K562 (cell line): ENCODE data around the gene TBC1D26. TPM values are rescaled to one million over a fixed set of nuclear protein-coding genes. Genes with fewer than 3 reads are reported as not detected.
A peak's percentile ranks its signal among the peaks of the same experiment; 100 is the strongest.

ENCODE experiments used
- ATAC-seq: fragments of 200-7000 bp; cut with Tn5 transposase; 3 replicates; pipeline ENCODE4 v1.9.1; 2020; ENCODE audit warnings: moderate library complexity
- BruUV-seq: library from RNA; stranded (reverse); fragments of 400-500 nt; replicated peaks from 2 replicates; lab custom pipeline; 2021; lab: Mats Ljungman, UMichigan
- CTCF ChIA-PET: fragments of 300-600 bp; formaldehyde crosslinking; extraction: SDS; loops from one replicate; lab custom pipeline; 2021; ENCODE audit warnings: low intra/inter-chr PET ratio; lab: Yijun Ruan, JAX
- POLR2A ChIA-PET: fragments of 300-600, 350-650 bp; sonication (Branson Sonifier 250); formaldehyde crosslinking; extraction: SDS; loops from one replicate; lab custom pipeline; 2021; ENCODE audit warnings: antibody characterized with exemption, inconsistent platforms; lab: Yijun Ruan, JAX
- DNase-seq, 4 experiments: peaks; one replicate each; pipeline versions ENCODE4 v3.0.0 to v3.0.0-alpha.2; 2011 to 2018; ENCODE audit warnings: low spot score in 3 of 4, mixed read lengths in 3 of 4; ENCODE audit errors: extremely low read depth in 1 of 4
- FAIRE-seq: peaks from 2 replicates; lab custom pipeline; 2011; peaks lifted over from hg19 to GRCh38; lab: Jason Lieb, UNC
- H2AFZ ChIP-seq: 2 replicates; pipeline ENCODE4 v1.6.0; 2011; ENCODE audit warnings: low read depth, low read length, control low read depth, inconsistent platforms
- H3K27ac ChIP-seq: fragments of 200-600 bp; 3 replicates; pipeline ENCODE4 v1.8.0; 2011; ENCODE audit warnings: low read depth, mild to moderate bottlenecking, control low read depth, inconsistent platforms, low read length, moderate library complexity, mixed read lengths; ENCODE audit errors: extremely low read depth
- H3K27me3 ChIP-seq, 2 experiments: fragments of 300-600 bp in 1 of 2; 2 replicates in 1 of 2; 3 replicates in 1 of 2; pipeline versions ENCODE4 v1.6.0 to v1.8.0; 2011; ENCODE audit warnings: inconsistent platforms in 2 of 2, low read length in 2 of 2, mild to moderate bottlenecking in 1 of 2, mixed read lengths in 1 of 2, moderate library complexity in 1 of 2; ENCODE audit not compliant: control insufficient read depth in 2 of 2, insufficient read depth in 2 of 2
- H3K36me3 ChIP-seq: fragments of 300-600 bp; 3 replicates; pipeline ENCODE4 v1.8.0; 2011; ENCODE audit warnings: mild to moderate bottlenecking, low read length, inconsistent platforms; ENCODE audit not compliant: control insufficient read depth, insufficient read depth
- H3K4me1 ChIP-seq, 2 experiments: fragments of 200-600 bp in 1 of 2; replicated peaks in 1 of 2; 2 replicates in 1 of 2; 3 replicates in 1 of 2; pipeline versions ENCODE4 v1.5.1 to v1.8.0; 2011; ENCODE audit warnings: inconsistent platforms in 2 of 2, low read length in 2 of 2, mild to moderate bottlenecking in 1 of 2, mixed read lengths in 1 of 2, moderate library complexity in 1 of 2; ENCODE audit not compliant: control insufficient read depth in 2 of 2, insufficient read depth in 2 of 2
- H3K4me2 ChIP-seq: 2 replicates; pipeline ENCODE4 v1.6.1; 2011; ENCODE audit warnings: low read length, control low read depth, inconsistent platforms, mixed read lengths; ENCODE audit not compliant: insufficient read depth
- H3K4me3 ChIP-seq: fragments of 200-600 bp; sonication (generic), shearing (Covaris generic); 2 replicates; pipeline ENCODE4 v1.5.1; 2016; ENCODE audit warnings: control low read depth, inconsistent platforms
- H3K79me2 ChIP-seq: fragments of 200-600 bp; 3 replicates; pipeline ENCODE4 v1.8.0; 2011; ENCODE audit warnings: low read length, inconsistent platforms; ENCODE audit not compliant: control insufficient read depth, insufficient read depth
- H3K9ac ChIP-seq, 2 experiments: 2 replicates each; pipeline versions ENCODE4 v1.6.0 to v1.6.1; 2011; ENCODE audit warnings: low read depth in 2 of 2, low read length in 2 of 2, control low read depth in 1 of 2, inconsistent platforms in 1 of 2, mild to moderate bottlenecking in 1 of 2, mixed read lengths in 1 of 2; ENCODE audit not compliant: insufficient read depth in 1 of 2
- H3K9me1 ChIP-seq: one replicate; pipeline ENCODE4 v1.6.0; 2011; ENCODE audit warnings: inconsistent platforms, mild to moderate bottlenecking, low read length, moderate library complexity; ENCODE audit not compliant: control insufficient read depth, insufficient read depth
- H3K9me3 ChIP-seq: replicated peaks from 2 replicates; pipeline ENCODE4 v1.5.1; 2011; ENCODE audit warnings: low read depth, low read length, inconsistent platforms; ENCODE audit not compliant: control insufficient read depth, insufficient read depth
- H4K20me1 ChIP-seq: replicated peaks from 2 replicates; pipeline ENCODE4 v1.6.1; 2011; ENCODE audit warnings: low read length, inconsistent platforms, mixed read lengths; ENCODE audit not compliant: control insufficient read depth, insufficient read depth
- CAMTA2 ChIP-seq: fragments of 250-450 bp; sonication (Bioruptor Pico); conservative IDR thresholded peaks from 2 replicates; pipeline ENCODE4 v1.5.1; 2022
- CLOCK ChIP-seq: fragments of 250-450 bp; sonication (Bioruptor Pico); IDR thresholded peaks from 2 replicates; pipeline ENCODE4 v1.4.0; 2020; ENCODE audit warnings: mild to moderate bottlenecking, moderate library complexity, borderline replicate concordance
- DDX20 ChIP-seq: fragments of 450-650 bp; IDR thresholded peaks from 2 replicates; pipeline ENCODE4 v1.6.1; 2016; ENCODE audit warnings: missing genetic modification characterization, low read depth, mild to moderate bottlenecking, missing compliant biosample characterization, moderate library complexity
- IFI16 ChIP-seq: fragments of 250-450 bp; sonication (Bioruptor Pico); IDR thresholded peaks from 2 replicates; pipeline ENCODE4 v2.1.2; 2022; ENCODE audit warnings: mild to moderate bottlenecking, inconsistent platforms
- IRF2 ChIP-seq: sonication (generic); formaldehyde crosslinking; IDR thresholded peaks from 2 replicates; pipeline ENCODE4 v1.8.1; 2022; ENCODE audit warnings: mild to moderate bottlenecking, missing genetic modification reagents
- MAZ ChIP-seq, 2 experiments: fragments of 450-650 bp in 1 of 2; sonication (generic) in 1 of 2; formaldehyde crosslinking; IDR thresholded peaks in 1 of 2; conservative IDR thresholded peaks in 1 of 2; 2 replicates each; pipeline versions ENCODE4 v1.4.0 to v1.5.0; 2020; ENCODE audit warnings: mild to moderate bottlenecking in 1 of 2, missing genetic modification reagents in 1 of 2
- MED1 ChIP-seq: sonication (generic); formaldehyde crosslinking; IDR thresholded peaks from 2 replicates; pipeline ENCODE4 v1.8.1; 2023; ENCODE audit warnings: missing genetic modification reagents, borderline replicate concordance
- MYBL2 ChIP-seq, 2 experiments: fragments of 450-650 bp in 1 of 2; sonication (generic) in 1 of 2; formaldehyde crosslinking in 1 of 2; IDR thresholded peaks; 2 replicates each; pipeline versions ENCODE4 v1.6.1 to v1.8.1; 2017 to 2022; ENCODE audit warnings: borderline replicate concordance in 1 of 2, inconsistent platforms in 1 of 2, low read depth in 1 of 2, mild to moderate bottlenecking in 1 of 2, missing genetic modification reagents in 1 of 2, moderate library complexity in 1 of 2
- NCOR1 ChIP-seq: fragments of 450-650 bp; IDR thresholded peaks from 2 replicates; pipeline ENCODE4 v1.6.1; 2016; ENCODE audit warnings: mild to moderate bottlenecking, moderate library complexity
- NEUROD1 ChIP-seq: fragments of 150-350 bp; IDR thresholded peaks from 2 replicates; pipeline ENCODE4 v1.6.1; 2014; ENCODE audit warnings: borderline replicate concordance, low read length, low read depth; ENCODE audit not compliant: partially characterized antibody
- POLR2A ChIP-seq: fragments of 450-650 bp; conservative IDR thresholded peaks from 2 replicates; pipeline ENCODE4 v1.6.1; 2016
- RUNX1 ChIP-seq: sonication (generic); IDR thresholded peaks from 2 replicates; pipeline ENCODE4 v1.6.1; 2016; ENCODE audit warnings: antibody characterized with exemption, low read depth
- TAF9B ChIP-seq: fragments of 450-650 bp; IDR thresholded peaks from 2 replicates; pipeline ENCODE4 v1.6.1; 2018; ENCODE audit warnings: mild to moderate bottlenecking; ENCODE audit not compliant: partially characterized antibody
- ZBTB5 ChIP-seq: fragments of 450-650 bp; IDR thresholded peaks from 2 replicates; pipeline ENCODE4 v1.6.1; 2017; ENCODE audit warnings: antibody characterized with exemption
- ZNF124 ChIP-seq: sonication (generic); formaldehyde crosslinking; IDR thresholded peaks from 2 replicates; pipeline ENCODE4 v1.8.1; 2022; ENCODE audit warnings: missing genetic modification reagents
- ZNF354B ChIP-seq: fragments of 250-450 bp; sonication (Bioruptor Pico); IDR thresholded peaks from 2 replicates; pipeline ENCODE4 v1.4.0; 2020
- ZNF830 ChIP-seq: fragments of 250-450 bp; sonication (Bioruptor Pico); IDR thresholded peaks from 2 replicates; pipeline ENCODE4 v1.5.0; 2021; ENCODE audit warnings: mild to moderate bottlenecking
- WGBS: fragments of 100-300 bp; shearing (Covaris generic); methylation state at CpG from one replicate; pipeline ENCODE4 v1.1.6; 2016; ENCODE audit warnings: low coverage, mixed read lengths; ENCODE audit not compliant: insufficient coverage; ENCODE audit errors: missing lambda C conversion rate; 5-methylcytosine and 5-hydroxymethylcytosine counted together
- in situ Hi-C: fragments of 300-500 bp; cut with MboI; formaldehyde crosslinking; loops from 4 replicates; pipeline ENCODE4 v1.15.0; 2018; ENCODE audit warnings: inconsistent platforms, mixed read lengths
- intact Hi-C: fragments of 100-400 bp; cut with micrococcal nuclease; formaldehyde crosslinking; loops from 2 replicates; pipeline ENCODE4 v1.14.2; 2022
- polyA plus RNA-seq, 8 experiments: library from polyadenylated mRNA; depleted of rRNA in 4 of 8; stranded (reverse) in 5 of 8; unstranded in 3 of 8; fragments of >200 nt; fragmentation: Nextera tagmentation in 2 of 8; fragmentation: Illumina TruSeq in 1 of 8; extraction: Ambion mirVana in 2 of 8; extraction: Trizol in 1 of 8; gene quantifications; 2 replicates each; pipeline versions ENCODE4 v1.2.1 to v1.2.3, GENCODE V29; 2011 to 2014; ENCODE audit warnings: inconsistent platforms in 1 of 8, missing spikeins in 1 of 8
- total RNA-seq, 7 experiments: library from RNA; depleted of rRNA in 6 of 7; stranded (reverse); fragments of >200 nt in 6 of 7; fragmentation: Illumina TruSeq in 2 of 7; extraction: Trizol in 2 of 7; gene quantifications; 2 replicates each; pipeline versions ENCODE4 v1.2.1 to v1.2.3, GENCODE V29; 2011 to 2021; ENCODE audit warnings: low replicate concordance in 1 of 7
- TF ChIP-seq, protein P1 (sequence below): sonication (generic); formaldehyde crosslinking; IDR thresholded peaks from 2 replicates; pipeline ENCODE4 v1.8.1; 2022; ENCODE audit warnings: missing genetic modification reagents

The TBC1D26 gene
- total and polyA plus RNA-seq, 9 of the 15 experiments (the other 6 are each of a cell fraction or from before 2014, with no cell fraction given), result 0.08 TPM; not detected in 8

DNA sequence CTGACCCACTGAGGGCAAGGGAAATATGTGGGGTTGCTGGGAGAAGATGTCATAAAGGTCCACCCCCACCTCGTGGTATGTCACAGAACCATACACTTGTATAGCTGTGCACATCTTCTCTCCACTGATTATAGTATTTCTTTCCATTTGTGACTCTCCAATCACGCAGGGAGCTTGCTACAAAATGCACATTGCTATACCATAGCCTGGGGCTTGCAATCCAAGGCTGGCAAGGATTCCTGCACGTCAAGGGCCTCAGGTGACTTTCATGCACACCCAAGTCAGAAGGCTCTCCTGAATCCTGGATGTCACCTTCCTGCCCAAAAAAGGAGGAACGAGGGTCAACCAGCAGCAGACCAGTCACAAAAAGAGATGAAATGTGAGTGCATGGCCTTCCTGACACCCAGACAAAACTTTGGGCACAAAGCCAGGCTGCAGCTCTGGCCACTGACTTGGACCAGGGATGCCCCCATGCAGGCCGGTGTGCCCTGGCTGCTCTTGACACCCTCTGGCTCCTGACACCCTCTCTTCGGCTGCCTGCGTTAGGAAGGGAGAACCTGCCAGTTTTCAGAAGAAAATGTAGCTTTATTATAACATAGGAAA, 12.1 kb downstream of the TBC1D26 start:
- H3K4me2 ChIP-seq, result no peak overlapping the region
- no peaks in the 10 kb centered on the region for H4K20me1 ChIP-seq
- peaks cover 0 to 3% of the 10 kb centered on the region in 2 experiments; a peak in 1 of 5 replicates for H3K4me1 ChIP-seq
- H3K9me3 ChIP-seq, result no peaks in the 10 kb centered on the region
- ChIA-PET POLR2A (no interaction called here), CTCF (no interaction called here)
- intact Hi-C loops (no loop called here), in situ Hi-C loops (no loop called here)
- 20% methylated on average over 6 of the region's 7 CpGs for WGBS
- H2AFZ ChIP-seq, result peak overlapping the region; percentile 40; the same call in 1 of the 2 replicates
- H3K27me3 ChIP-seq, result 0 out of 5 replicates have a peak, but pooled peaks cover 0 to 5% of the 10 kb centered on the region in 2 experiments
- H3K27ac ChIP-seq, result no peak overlapping the region
- BruUV-seq, result no TSS peak
- DNase-seq (no peak), FAIRE-seq (no peak), ATAC-seq (no peak)
- H3K36me3 ChIP-seq, result no peaks in the 10 kb centered on the region
- no peaks in the 10 kb centered on the region for H3K79me2 ChIP-seq
- H3K4me3 ChIP-seq, result no peak overlapping the region
- H3K9me1 ChIP-seq, result no peaks in the 10 kb centered on the region
- no peak overlapping the region for H3K9ac ChIP-seq
- TF ChIP-seq CLOCK (no peak), MED1 (CRISPR knock-in tag) (no peak), ZNF124 (CRISPR knock-in tag) (no peak), POLR2A (no peak), MYBL2 (IDR thresholded peaks at IDR 0.05; ENCODE audit: low read depth) (no peak), MYBL2 (CRISPR knock-in tag; IDR thresholded peaks at IDR 0.05; ENCODE audit: borderline replicate concordance) (no peak), NEUROD1 (no peak), TAF9B (no peak), IRF2 (CRISPR knock-in tag) (no peak), CAMTA2 (CRISPR knock-in tag) (no peak), ZNF830 (no peak), ZNF354B (CRISPR knock-in tag) (no peak), IFI16 (CRISPR knock-in tag) (no peak), ZBTB5 (no peak), MAZ (CRISPR knock-in tag; conservative IDR thresholded peaks at IDR 0.05 in 1 of 2, IDR thresholded peaks at IDR 0.05 in 1 of 2) (no peak), NCOR1 (no peak), RUNX1 (no peak), DDX20 (tag) (no peak)
- TF ChIP-seq, protein P1, sequence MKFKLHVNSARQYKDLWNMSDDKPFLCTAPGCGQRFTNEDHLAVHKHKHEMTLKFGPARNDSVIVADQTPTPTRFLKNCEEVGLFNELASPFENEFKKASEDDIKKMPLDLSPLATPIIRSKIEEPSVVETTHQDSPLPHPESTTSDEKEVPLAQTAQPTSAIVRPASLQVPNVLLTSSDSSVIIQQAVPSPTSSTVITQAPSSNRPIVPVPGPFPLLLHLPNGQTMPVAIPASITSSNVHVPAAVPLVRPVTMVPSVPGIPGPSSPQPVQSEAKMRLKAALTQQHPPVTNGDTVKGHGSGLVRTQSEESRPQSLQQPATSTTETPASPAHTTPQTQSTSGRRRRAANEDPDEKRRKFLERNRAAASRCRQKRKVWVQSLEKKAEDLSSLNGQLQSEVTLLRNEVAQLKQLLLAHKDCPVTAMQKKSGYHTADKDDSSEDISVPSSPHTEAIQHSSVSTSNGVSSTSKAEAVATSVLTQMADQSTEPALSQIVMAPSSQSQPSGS (CRISPR knock-in tag), result no peak
